NB4 (cell line): ENCODE results near the gene SPATA3.

Source experiments
- CTCF ChIP-seq: IDR thresholded peaks from one replicate; pipeline ENCODE4 v1.5.1; 2012; ENCODE audit warnings: low read depth, low read length
- MAX ChIP-seq: IDR thresholded peaks from 2 replicates; pipeline ENCODE4 v1.6.1; 2011; ENCODE audit warnings: low read depth, low read length
- MYC ChIP-seq: IDR thresholded peaks from 2 replicates; pipeline ENCODE4 v1.6.1; 2011; ENCODE audit warnings: low read depth, low read length
- POLR2A ChIP-seq: IDR thresholded peaks from 2 replicates; pipeline ENCODE4 v1.6.1; 2011; ENCODE audit warnings: mild to moderate bottlenecking; ENCODE audit not compliant: insufficient read length; ENCODE audit errors: extremely low read depth

GRCh38 chr2:231012463-231012862 is 16.5 kb downstream of the SPATA3 start:
- TF ChIP-seq CTCF (no peak), MYC (no peak), POLR2A (no peak), MAX (no peak)
